ENCODE data around the gene NYNRIN. TPM values are rescaled to one million over a fixed set of nuclear protein-coding genes. Genes with fewer than 3 reads are reported as not detected.

Gene NYNRIN
- total RNA-seq, 4 donors from 2014 or later: 8.0 to 21.2 (median 13.4) TPM

GRCh38 chr14:24439830-24440605 is 41.2 kb downstream of the NYNRIN start:
- intact Hi-C loops (cut with DNase I): loop anchor here (5.0 to 10.0 kb wide), 4 partner anchors 128 to 1135 kb away; partner anchors contain the start of genes BCL2L2, EMC9, LTB4R and LTB4R2
- Histone ChIP-seq H3K27me3 (no peaks in the 10 kb centered on the region), H3K36me3 (peaks cover 26 to 61% (median 50%) of the 10 kb centered on the region in 4 donors), H3K27ac (replicated peaks in 1 of 4) (peak overlapping the region; percentile 53 to 100 (median 98)), H3K4me1 (peaks cover 57 to 71% (median 62%) of the 10 kb centered on the region in 4 donors), H3K4me3 (no peak overlapping the region), H3K9me3 (no peaks in the 10 kb centered on the region)
- TF ChIP-seq POLR2AphosphoS5 (IDR thresholded peaks at IDR 0.05) (peak in 1 of 2 donors; percentile 50), EP300 (IDR thresholded peaks at IDR 0.05) (no peak)
- 69% methylated on average over 13 of the region's 15 CpGs for WGBS
- DNase-seq (ENCODE audit: extremely low spot score): peak; percentile 74

- intact Hi-C loops (cut with DNase I): loop anchor here (5.0 to 10.0 kb wide), 2 partner anchors 199 to 1136 kb away; partner anchors contain the start of genes BCL2L2, PPP1R3E and TINF2
- Histone ChIP-seq H3K27me3 (no peaks in the 10 kb centered on the region), H3K36me3 (peaks cover 26 to 53% (median 48%) of the 10 kb centered on the region in 4 donors), H3K4me3 (no peak overlapping the region), H3K4me1 (peaks cover 56 to 63% (median 57%) of the 10 kb centered on the region in 4 donors), H3K9me3 (no peaks in the 10 kb centered on the region), H3K27ac (replicated peaks in 1 of 4) (peak overlapping the region; percentile 90 to 100 (median 98))
- no peak for TF ChIP-seq EP300 (IDR thresholded peaks at IDR 0.05)
- TF ChIP-seq POLR2AphosphoS5 (IDR thresholded peaks at IDR 0.05): no peak
- no peak for TF ChIP-seq POLR2A (IDR thresholded peaks at IDR 0.05; ENCODE audit: low read depth)
- TF ChIP-seq, protein P1, sequence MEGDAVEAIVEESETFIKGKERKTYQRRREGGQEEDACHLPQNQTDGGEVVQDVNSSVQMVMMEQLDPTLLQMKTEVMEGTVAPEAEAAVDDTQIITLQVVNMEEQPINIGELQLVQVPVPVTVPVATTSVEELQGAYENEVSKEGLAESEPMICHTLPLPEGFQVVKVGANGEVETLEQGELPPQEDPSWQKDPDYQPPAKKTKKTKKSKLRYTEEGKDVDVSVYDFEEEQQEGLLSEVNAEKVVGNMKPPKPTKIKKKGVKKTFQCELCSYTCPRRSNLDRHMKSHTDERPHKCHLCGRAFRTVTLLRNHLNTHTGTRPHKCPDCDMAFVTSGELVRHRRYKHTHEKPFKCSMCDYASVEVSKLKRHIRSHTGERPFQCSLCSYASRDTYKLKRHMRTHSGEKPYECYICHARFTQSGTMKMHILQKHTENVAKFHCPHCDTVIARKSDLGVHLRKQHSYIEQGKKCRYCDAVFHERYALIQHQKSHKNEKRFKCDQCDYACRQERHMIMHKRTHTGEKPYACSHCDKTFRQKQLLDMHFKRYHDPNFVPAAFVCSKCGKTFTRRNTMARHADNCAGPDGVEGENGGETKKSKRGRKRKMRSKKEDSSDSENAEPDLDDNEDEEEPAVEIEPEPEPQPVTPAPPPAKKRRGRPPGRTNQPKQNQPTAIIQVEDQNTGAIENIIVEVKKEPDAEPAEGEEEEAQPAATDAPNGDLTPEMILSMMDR (IDR thresholded peaks at IDR 0.05): no peak
- WGBS: 81% methylated on average over 8 of the region's 8 CpGs
- DNase-seq (ENCODE audit: extremely low spot score): peak; percentile 87
Observed at GRCh38 chr14:24440606-24441399, 42.0 kb downstream of the NYNRIN start.

DNA sequence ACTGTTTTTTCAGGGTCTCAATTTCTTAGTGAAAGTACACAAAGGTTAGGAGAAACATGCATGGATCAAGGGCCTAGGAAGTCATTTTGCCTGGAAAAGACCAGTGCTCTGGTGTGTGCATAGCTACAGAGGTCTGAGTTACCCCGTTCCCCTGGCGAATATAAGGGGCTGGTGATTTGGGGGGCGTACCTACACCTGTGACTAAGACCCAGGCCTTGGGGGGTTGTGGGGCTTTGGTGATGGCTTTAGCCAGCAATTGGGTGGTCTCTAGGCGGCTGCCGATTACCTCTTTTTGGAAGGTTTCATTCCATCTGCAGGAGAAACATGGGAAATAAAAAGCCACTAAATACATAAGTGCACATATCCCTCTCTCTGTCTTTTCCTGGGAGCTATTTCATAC is 42.7 kb downstream of the NYNRIN start:
- Histone ChIP-seq H3K36me3 (peaks cover 26 to 46% (median 41%) of the 10 kb centered on the region in 4 donors), H3K27me3 (no peaks in the 10 kb centered on the region), H3K4me3 (peak overlapping the region; percentile 64 to 83 (median 70)), H3K4me1 (peaks cover 49 to 56% (median 50%) of the 10 kb centered on the region in 4 donors), H3K9me3 (no peaks in the 10 kb centered on the region), H3K27ac (replicated peaks in 1 of 4) (peak overlapping the region; percentile 90 to 100 (median 98))
- 39% methylated on average over 5 of the region's 5 CpGs for WGBS
- TF ChIP-seq POLR2A (IDR thresholded peaks at IDR 0.05; ENCODE audit: low read depth) (no peak), EP300 (IDR thresholded peaks at IDR 0.05) (no peak), POLR2AphosphoS5 (IDR thresholded peaks at IDR 0.05) (no peak)
- TF ChIP-seq, protein P1 (IDR thresholded peaks at IDR 0.05): no peak
- DNase-seq (ENCODE audit: extremely low spot score): peak; percentile 72
- intact Hi-C loops (cut with DNase I): loop anchor here (5.0 to 10.0 kb wide), 2 partner anchors 199 to 1137 kb away; partner anchors contain the start of genes BCL2L2, PPP1R3E and TINF2

DNA sequence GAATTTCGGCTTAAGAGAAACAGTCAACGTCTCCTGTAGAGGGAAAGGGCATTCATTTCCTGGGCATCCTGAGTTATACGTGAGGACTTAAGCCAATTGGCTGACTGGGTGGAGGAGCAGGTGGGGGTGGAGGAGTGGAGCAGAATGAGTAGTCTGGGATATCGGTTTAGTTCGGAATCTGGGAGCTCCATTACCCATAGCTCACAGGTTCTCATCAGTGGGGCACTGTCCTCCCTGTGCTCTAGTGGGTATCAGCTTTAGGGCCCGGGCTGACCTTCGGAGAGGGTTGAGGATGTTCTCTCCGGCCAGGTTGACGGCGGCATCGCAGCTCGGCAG is 43.1 kb downstream of the NYNRIN start:
- Histone ChIP-seq H3K27me3 (no peaks in the 10 kb centered on the region), H3K9me3 (no peaks in the 10 kb centered on the region), H3K4me3 (peak overlapping the region; percentile 64 to 83 (median 70)), H3K4me1 (peaks cover 45 to 52% (median 46%) of the 10 kb centered on the region in 4 donors), H3K36me3 (peaks cover 26 to 45% (median 39%) of the 10 kb centered on the region in 4 donors), H3K27ac (replicated peaks in 1 of 4) (peak overlapping the region; percentile 90 to 100 (median 98))
- no peak for DNase-seq (ENCODE audit: extremely low spot score)
- intact Hi-C loops (cut with DNase I): loop anchor here (5.0 to 10.0 kb wide), 2 partner anchors 200 to 1137 kb away; partner anchors contain the start of genes BCL2L2, PPP1R3E and TINF2
- WGBS: 2% methylated on average over 4 of the region's 12 CpGs
- TF ChIP-seq POLR2AphosphoS5 (IDR thresholded peaks at IDR 0.05) (no peak), POLR2A (IDR thresholded peaks at IDR 0.05; ENCODE audit: low read depth) (no peak), EP300 (IDR thresholded peaks at IDR 0.05) (no peak)
- TF ChIP-seq, protein P1 (IDR thresholded peaks at IDR 0.05): no peak

Measured in esophagus muscularis mucosa (tissue), 4 donors.